ENCODE measurements around the gene PPBP.

Gene PPBP

GRCh38 chr4:73948291-73948690, 39.7 kb downstream of the PPBP start:
- no peak for DNase-seq (ENCODE audit: low read depth)

GRCh38 chr4:73947239-73947985, 40.6 kb downstream of the PPBP start:
- DNase-seq (ENCODE audit: low read depth), result no peak

- no peak for DNase-seq (ENCODE audit: low read depth)
Measured at GRCh38 chr4:73945674-73946449, 42.1 kb downstream of the PPBP start.

GRCh38 chr4:73945140-73945539, 42.9 kb downstream of the PPBP start:
- DNase-seq (ENCODE audit: low read depth), result no peak

- no peak for DNase-seq (ENCODE audit: low read depth)
Measured at GRCh38 chr4:73944061-73944875, 43.7 kb downstream of the PPBP start.

- no peak for DNase-seq (ENCODE audit: low read depth)
Measured at GRCh38 chr4:73943555-73943954, 44.4 kb downstream of the PPBP start.

GRCh38 chr4:73936969-73937368, 51.0 kb downstream of the PPBP start:
- DNase-seq (ENCODE audit: low read depth), result no peak
